ENCODE data around the gene DHRS3. TPM values are rescaled to one million over a fixed set of nuclear protein-coding genes. Genes with fewer than 3 reads are reported as not detected.

DHRS3 gene
- polyA plus RNA-seq, 1 donor (not counting 4 experiments of a cell fraction or from before 2014, with no cell fraction given) = 10.7 TPM

GRCh38 chr1:12542616-12543592, 75.1 kb downstream of the DHRS3 start:
- Histone ChIP-seq H3K27me3 (ENCODE audit: control insufficient read depth, extremely low read depth, insufficient read depth, low read length) (peaks cover 36% of the 10 kb centered on the region), H3K4me1 (ENCODE audit: control insufficient read depth, extremely low read depth, insufficient read depth, low read length) (no peaks in the 10 kb centered on the region), H3K4me2 (ENCODE audit: control insufficient read depth, extremely low read depth, insufficient read depth, low read depth, low read length) (no peak overlapping the region), H3K4me3 (ENCODE audit: control insufficient read depth in 2 of 3, extremely low read depth in 1 of 3, insufficient read depth in 2 of 3, low read depth in 1 of 3, low read length in 3 of 3) (no peak overlapping the region), H3K9me3 (ENCODE audit: control insufficient read depth, low read depth, low read length) (no peaks in the 10 kb centered on the region), H3K9me1 (ENCODE audit: control insufficient read depth, extremely low read depth, insufficient read depth, low read length) (no peaks in the 10 kb centered on the region), H4K20me1 (ENCODE audit: control insufficient read depth, extremely low read depth, insufficient read depth, low read length) (no peaks in the 10 kb centered on the region), H3K79me2 (ENCODE audit: control insufficient read depth, insufficient read depth, low read length) (no peaks in the 10 kb centered on the region), H2AFZ (ENCODE audit: control insufficient read depth, low read length) (no peak overlapping the region), H3K27ac (ENCODE audit: control insufficient read depth, insufficient read depth, low read length) (no peak overlapping the region), H3K9ac (ENCODE audit: control insufficient read depth, extremely low read depth, insufficient read depth, low read length) (no peak overlapping the region), H3K36me3 (ENCODE audit: control insufficient read depth in 2 of 2, extremely low read depth in 1 of 2, insufficient read depth in 2 of 2, low read length in 2 of 2) (no peaks in the 10 kb centered on the region)
- dilution Hi-C loops (cut with MboI; ENCODE audit: extremely low pct_ligation_motif_present, low sequenced_read_pairs) = no loop called here
- no peak for DNase-seq (ENCODE audit: low read depth, low spot score)
- TF ChIP-seq CTCF (optimal IDR thresholded peaks at IDR 0.05 in 1 of 3, IDR thresholded peaks at IDR 0.05 in 1 of 3, conservative IDR thresholded peaks at IDR 0.05 in 1 of 3; ENCODE audit: extremely low read depth in 1 of 3, insufficient read depth in 2 of 3, low read length in 3 of 3) (no peak), EZH2 (IDR thresholded peaks at IDR 0.05; ENCODE audit: low read length) (no peak)
- no peak for FAIRE-seq

- Histone ChIP-seq H3K27ac (ENCODE audit: control insufficient read depth, insufficient read depth, low read length) (no peak overlapping the region), H3K4me2 (ENCODE audit: control insufficient read depth, extremely low read depth, insufficient read depth, low read depth, low read length) (no peak overlapping the region), H4K20me1 (ENCODE audit: control insufficient read depth, extremely low read depth, insufficient read depth, low read length) (no peaks in the 10 kb centered on the region), H3K9me1 (ENCODE audit: control insufficient read depth, extremely low read depth, insufficient read depth, low read length) (no peaks in the 10 kb centered on the region), H2AFZ (ENCODE audit: control insufficient read depth, low read length) (no peak overlapping the region), H3K4me1 (ENCODE audit: control insufficient read depth, extremely low read depth, insufficient read depth, low read length) (no peaks in the 10 kb centered on the region), H3K36me3 (ENCODE audit: control insufficient read depth in 2 of 2, extremely low read depth in 1 of 2, insufficient read depth in 2 of 2, low read length in 2 of 2) (no peaks in the 10 kb centered on the region), H3K9me3 (ENCODE audit: control insufficient read depth, low read depth, low read length) (no peaks in the 10 kb centered on the region), H3K27me3 (ENCODE audit: control insufficient read depth, extremely low read depth, insufficient read depth, low read length) (peaks cover 33% of the 10 kb centered on the region), H3K79me2 (ENCODE audit: control insufficient read depth, insufficient read depth, low read length) (no peaks in the 10 kb centered on the region), H3K9ac (ENCODE audit: control insufficient read depth, extremely low read depth, insufficient read depth, low read length) (no peak overlapping the region), H3K4me3 (ENCODE audit: control insufficient read depth in 2 of 3, extremely low read depth in 1 of 3, insufficient read depth in 2 of 3, low read depth in 1 of 3, low read length in 3 of 3) (no peak overlapping the region)
- DNase-seq (ENCODE audit: low read depth, low spot score) = no peak
- TF ChIP-seq CTCF (optimal IDR thresholded peaks at IDR 0.05 in 1 of 3, IDR thresholded peaks at IDR 0.05 in 1 of 3, conservative IDR thresholded peaks at IDR 0.05 in 1 of 3; ENCODE audit: extremely low read depth in 1 of 3, insufficient read depth in 2 of 3, low read length in 3 of 3) = no peak
- TF ChIP-seq EZH2 (IDR thresholded peaks at IDR 0.05; ENCODE audit: low read length) = no peak
- dilution Hi-C loops (cut with MboI; ENCODE audit: extremely low pct_ligation_motif_present, low sequenced_read_pairs) = no loop called here
- FAIRE-seq = no peak
Observed at GRCh38 chr1:12542138-12542465, 75.9 kb downstream of the DHRS3 start.

All from keratinocyte (primary cell).